A549 (cell line): Measurements from ENCODE around the gene SERPINI1. TPM values are rescaled to one million over a fixed set of nuclear protein-coding genes. Genes with fewer than 3 reads are reported as not detected.

Experiments
- ATAC-seq, 2 experiments: fragments of 200-7000 bp in 1 of 2; fragments of >200 bp in 1 of 2; cut with Nextera tagmentation in 1 of 2; cut with Tn5 transposase in 1 of 2; 3 replicates each; pipeline versions ENCODE4 v1.8.0 to v1.9.1; 2018 to 2020; ENCODE audit warnings: mild to moderate bottlenecking in 1 of 2, moderate library complexity in 1 of 2
- CTCF ChIA-PET: fragments of 300-600 bp; sonication (Branson Sonifier 250); formaldehyde crosslinking; extraction: SDS; loops from one replicate; lab custom pipeline; 2021; ENCODE audit warnings: antibody characterized with exemption, inconsistent platforms; lab: Yijun Ruan, JAX
- POLR2A ChIA-PET: fragments of 350-600 bp; formaldehyde crosslinking; extraction: SDS; loops from one replicate; lab custom pipeline; 2021; ENCODE audit warnings: antibody characterized with exemption, inconsistent platforms; lab: Yijun Ruan, JAX
- DNase-seq, 2 experiments: peaks; one replicate each; pipeline versions ENCODE4 v3.0.0 to v3.0.0-alpha.2; 2011 to 2016; ENCODE audit warnings: low read depth in 1 of 2, low spot score in 1 of 2
- FAIRE-seq: peaks from 2 replicates; lab custom pipeline; 2011; peaks lifted over from hg19 to GRCh38; lab: Jason Lieb, UNC
- H3K27ac ChIP-seq, 2 experiments: fragments of >200 bp; sonication (Bioruptor Twin); formaldehyde crosslinking; 3 replicates each; pipeline ENCODE4 v1.5.1; 2016 to 2017
- H3K4me1 ChIP-seq: fragments of >200 bp; sonication (Bioruptor Twin); formaldehyde crosslinking; 3 replicates; pipeline ENCODE4 v1.6.1; 2016
- H3K4me2 ChIP-seq: fragments of >200 bp; sonication (Bioruptor Twin); formaldehyde crosslinking; 3 replicates; pipeline ENCODE4 v1.6.1; 2016
- H3K4me3 ChIP-seq: fragments of >200 bp; sonication (Bioruptor Twin); formaldehyde crosslinking; 3 replicates; pipeline ENCODE4 v1.5.1; 2016
- H3K9me3 ChIP-seq: fragments of >200 bp; sonication (Bioruptor Twin); formaldehyde crosslinking; 3 replicates; pipeline ENCODE4 v1.6.1; 2016
- BHLHE40 ChIP-seq: IDR thresholded peaks from 2 replicates; pipeline ENCODE4 v1.6.1; 2012; ENCODE audit warnings: low read depth, low read length, inconsistent platforms
- CEBPB ChIP-seq, 2 experiments: fragments of >200 bp in 1 of 2; sonication (Bioruptor Twin) in 1 of 2; formaldehyde crosslinking in 1 of 2; IDR thresholded peaks; 2 replicates each; pipeline ENCODE4 v1.6.1; 2012 to 2016
- EHF ChIP-seq: fragments of 250-450 bp; sonication (Bioruptor Pico); IDR thresholded peaks from 2 replicates; pipeline ENCODE4 v1.5.0; 2020; ENCODE audit warnings: mild to moderate bottlenecking
- EHMT2 ChIP-seq: fragments of 200-600 bp; sonication (generic); IDR thresholded peaks from 2 replicates; pipeline ENCODE4 v1.6.1; 2016; ENCODE audit warnings: antibody characterized with exemption, low read depth, mild to moderate bottlenecking, moderate library complexity
- EP300 ChIP-seq, 2 experiments: fragments of >200 bp; sonication (Bioruptor Twin); formaldehyde crosslinking; IDR thresholded peaks; 2 replicates in 1 of 2; 3 replicates in 1 of 2; pipeline ENCODE4 v1.6.1; 2016 to 2017
- ESRRA ChIP-seq: fragments of 150-350 bp; IDR thresholded peaks from 2 replicates; pipeline ENCODE4 v1.6.1; 2014; ENCODE audit warnings: mild to moderate bottlenecking, low read length, borderline replicate concordance
- FOSL2 ChIP-seq, 2 experiments: fragments of 450-650 bp in 1 of 2; fragments of >200 bp in 1 of 2; sonication (Bioruptor Twin) in 1 of 2; formaldehyde crosslinking; IDR thresholded peaks; 2 replicates each; pipeline versions ENCODE4 v1.5.0 to v1.6.1; 2016 to 2020; ENCODE audit warnings: mild to moderate bottlenecking in 1 of 2, moderate library complexity in 1 of 2
- GATA3 ChIP-seq: IDR thresholded peaks from 2 replicates; pipeline ENCODE4 v1.6.1; 2012; ENCODE audit warnings: borderline replicate concordance
- HEYL ChIP-seq: fragments of 250-450 bp; sonication (Bioruptor Pico); IDR thresholded peaks from 2 replicates; pipeline ENCODE4 v1.8.0; 2021; ENCODE audit warnings: mild to moderate bottlenecking, moderate library complexity
- HOXB13 ChIP-seq: fragments of 250-450 bp; sonication (Bioruptor Pico); IDR thresholded peaks from 2 replicates; pipeline ENCODE4 v1.5.0; 2020; ENCODE audit warnings: low read depth, mild to moderate bottlenecking, moderate library complexity
- JUN ChIP-seq, 2 experiments: fragments of >200 bp; sonication (Bioruptor Twin); formaldehyde crosslinking; IDR thresholded peaks; 2 replicates in 1 of 2; 3 replicates in 1 of 2; pipeline ENCODE4 v1.6.1; 2016 to 2017
- JUNB ChIP-seq: fragments of >200 bp; sonication (Bioruptor Twin); formaldehyde crosslinking; IDR thresholded peaks from 2 replicates; pipeline ENCODE4 v1.6.1; 2016
- MAZ ChIP-seq: fragments of 150-350 bp; IDR thresholded peaks from 2 replicates; pipeline ENCODE4 v1.6.1; 2014; ENCODE audit warnings: antibody characterized with exemption, low read depth, low read length, borderline replicate concordance
- NFE2L2 ChIP-seq: fragments of 150-350 bp; conservative IDR thresholded peaks from 2 replicates; pipeline ENCODE4 v1.6.1; 2014; ENCODE audit warnings: low read length
- POLR2AphosphoS2 ChIP-seq: conservative IDR thresholded peaks from 2 replicates; pipeline ENCODE4 v1.6.1; 2012; ENCODE audit warnings: low read length, improper control_type of control experiment, inconsistent platforms
- RAD21 ChIP-seq, 2 experiments: fragments of >200 bp in 1 of 2; sonication (Bioruptor Twin) in 1 of 2; formaldehyde crosslinking in 1 of 2; IDR thresholded peaks in 1 of 2; conservative IDR thresholded peaks in 1 of 2; 2 replicates in 1 of 2; 3 replicates in 1 of 2; pipeline ENCODE4 v1.6.1; 2012 to 2018; ENCODE audit warnings: inconsistent platforms in 1 of 2
- RARB ChIP-seq: fragments of 250-450 bp; sonication (Bioruptor Pico); IDR thresholded peaks from 2 replicates; pipeline ENCODE4 v1.8.0; 2021; ENCODE audit warnings: mild to moderate bottlenecking, moderate library complexity
- RCOR1 ChIP-seq: fragments of 150-350 bp; IDR thresholded peaks from 2 replicates; pipeline ENCODE4 v1.6.1; 2014; ENCODE audit warnings: antibody characterized with exemption, low read length, low read depth
- RFX5 ChIP-seq: fragments of 450-650 bp; IDR thresholded peaks from 2 replicates; pipeline ENCODE4 v1.7.1; 2014; ENCODE audit warnings: antibody characterized with exemption, mild to moderate bottlenecking, moderate library complexity
- RNF2 ChIP-seq: fragments of 200-600 bp; sonication (generic); IDR thresholded peaks from 2 replicates; pipeline ENCODE4 v1.6.1; 2016; ENCODE audit warnings: low read depth, mild to moderate bottlenecking, antibody characterized with exemption, moderate library complexity, borderline replicate concordance
- SMC3 ChIP-seq: fragments of >200 bp; sonication (Bioruptor Twin); formaldehyde crosslinking; IDR thresholded peaks from 3 replicates; pipeline ENCODE4 v1.6.1; 2018; ENCODE audit warnings: inconsistent platforms
- TFCP2L1 ChIP-seq: fragments of 250-450 bp; sonication (Bioruptor Pico); IDR thresholded peaks from 2 replicates; pipeline ENCODE4 v1.5.0; 2021; ENCODE audit warnings: mild to moderate bottlenecking
- TP53 ChIP-seq: fragments of 250-450 bp; sonication (Bioruptor Pico); IDR thresholded peaks from 2 replicates; pipeline ENCODE4 v1.5.0; 2021; ENCODE audit warnings: mild to moderate bottlenecking, moderate library complexity
- ZFP36 ChIP-seq: fragments of 450-650 bp; IDR thresholded peaks from 2 replicates; pipeline ENCODE4 v1.6.1; 2014; ENCODE audit warnings: borderline replicate concordance; ENCODE audit not compliant: partially characterized antibody
- ZSCAN20 ChIP-seq: fragments of 250-450 bp; sonication (Bioruptor Pico); IDR thresholded peaks from 2 replicates; pipeline ENCODE4 v1.8.0; 2022; ENCODE audit warnings: mild to moderate bottlenecking, moderate library complexity
- WGBS: methylation state at CpG from one replicate; pipeline ENCODE4 v1.1.6; 2017; ENCODE audit errors: missing lambda C conversion rate; 5-methylcytosine and 5-hydroxymethylcytosine counted together
- polyA plus RNA-seq, 4 experiments: library from polyadenylated mRNA; depleted of rRNA in 3 of 4; stranded (reverse); fragments of >200 nt; fragmentation: RNase III in 1 of 4; extraction: RNeasy Plus Mini Kit Qiagen cat#74134 plus additional on column Dnase treatment in 1 of 4; gene quantifications; 2 replicates in 3 of 4; 3 replicates in 1 of 4; pipeline ENCODE4 v1.2.3, GENCODE V29; 2011 to 2017
- TF ChIP-seq, protein P1 (sequence below): fragments of 250-450 bp; sonication (Bioruptor Pico); IDR thresholded peaks from 2 replicates; pipeline ENCODE4 v1.5.0; 2020; ENCODE audit warnings: low read depth, mild to moderate bottlenecking, moderate library complexity
- TF ChIP-seq, protein P2 (sequence below): fragments of 150-350 bp; IDR thresholded peaks from 2 replicates; pipeline ENCODE4 v1.6.1; 2014; ENCODE audit warnings: low read depth, mild to moderate bottlenecking, low read length
- TF ChIP-seq, protein P3 (sequence below): IDR thresholded peaks from 2 replicates; pipeline ENCODE4 v1.6.1; 2012

The SERPINI1 gene
- polyA plus RNA-seq, 2 of the 4 experiments (the other 2 are of a cell fraction), result 6.5 to 10.2 TPM

DNA sequence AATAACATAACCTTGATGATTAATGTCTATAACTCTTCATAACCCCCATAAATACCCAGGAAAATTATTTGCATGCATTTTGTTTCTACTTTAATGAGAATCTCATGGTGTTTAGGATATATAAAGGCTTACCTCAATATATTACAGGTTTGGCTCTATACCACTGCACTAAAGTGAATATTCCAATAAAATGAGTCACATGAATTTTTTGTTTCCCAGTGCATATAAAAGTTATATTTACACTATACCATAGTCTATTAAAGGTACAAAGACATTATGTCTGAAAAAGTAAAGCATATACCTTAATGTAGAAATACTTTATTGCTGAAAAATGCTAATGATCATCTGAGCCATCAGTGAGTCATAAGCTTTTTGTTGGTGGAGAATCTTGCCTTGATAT is 74.7 kb downstream of the SERPINI1 start:
- FAIRE-seq (no peak), ATAC-seq (no peak), DNase-seq (no peak)
- H3K4me3 ChIP-seq, result no peak overlapping the region
- TF ChIP-seq POLR2AphosphoS2, result no peak
- POLR2A ChIA-PET, result no interaction called here
- H3K4me1 ChIP-seq, result peaks cover 57% of the 10 kb centered on the region
- no peaks in the 10 kb centered on the region for H3K9me3 ChIP-seq
- no peak overlapping the region for H3K27ac ChIP-seq
- CTCF ChIA-PET, result no interaction called here
- no peak overlapping the region for H3K4me2 ChIP-seq

DNA sequence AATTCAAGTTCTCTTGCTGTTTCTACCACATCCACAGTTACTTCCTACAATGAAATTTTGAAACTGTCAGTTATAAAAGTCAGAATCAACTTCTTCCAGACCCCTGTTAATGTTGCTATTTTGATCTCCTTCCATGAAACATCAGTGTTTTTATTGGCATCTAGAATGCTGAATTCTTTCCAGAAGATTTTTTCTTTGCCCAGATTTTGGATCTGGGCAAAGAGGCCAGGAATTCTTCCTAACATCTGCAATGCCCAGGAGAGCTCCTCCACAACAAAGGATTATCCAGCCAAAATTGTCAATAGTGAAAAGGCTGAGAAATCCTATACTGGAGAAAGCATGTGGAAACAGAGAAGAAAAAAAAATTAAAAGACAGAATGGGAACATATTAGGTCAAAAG is 75.5 kb downstream of the SERPINI1 start:
- CTCF ChIA-PET, result no interaction called here
- FAIRE-seq (no peak), DNase-seq (no peak), ATAC-seq (no peak)
- Histone ChIP-seq H3K4me2 (no peak overlapping the region), H3K4me1 (peaks cover 65% of the 10 kb centered on the region), H3K9me3 (no peaks in the 10 kb centered on the region), H3K4me3 (no peak overlapping the region), H3K27ac (no peak overlapping the region)
- POLR2A ChIA-PET, result no interaction called here
- TF ChIP-seq FOSL2 (IDR thresholded peaks at IDR 0.05) (no peak), FOSL2 (CRISPR knock-in tag; IDR thresholded peaks at IDR 0.05) (no peak), ESRRA (no peak), MAZ (no peak), CEBPB (IDR thresholded peaks at IDR 0.05) (no peak), EHMT2 (no peak), HOXB13 (CRISPR knock-in tag) (no peak), BHLHE40 (no peak), SMC3 (no peak), EHF (no peak), ZSCAN20 (CRISPR knock-in tag) (no peak), HEYL (no peak), RNF2 (no peak), RFX5 (no peak), TFCP2L1 (CRISPR knock-in tag) (no peak)
- TF ChIP-seq, protein P1, sequence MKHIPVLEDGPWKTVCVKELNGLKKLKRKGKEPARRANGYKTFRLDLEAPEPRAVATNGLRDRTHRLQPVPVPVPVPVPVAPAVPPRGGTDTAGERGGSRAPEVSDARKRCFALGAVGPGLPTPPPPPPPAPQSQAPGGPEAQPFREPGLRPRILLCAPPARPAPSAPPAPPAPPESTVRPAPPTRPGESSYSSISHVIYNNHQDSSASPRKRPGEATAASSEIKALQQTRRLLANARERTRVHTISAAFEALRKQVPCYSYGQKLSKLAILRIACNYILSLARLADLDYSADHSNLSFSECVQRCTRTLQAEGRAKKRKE (CRISPR knock-in tag), result no peak
- TF ChIP-seq, protein P2, sequence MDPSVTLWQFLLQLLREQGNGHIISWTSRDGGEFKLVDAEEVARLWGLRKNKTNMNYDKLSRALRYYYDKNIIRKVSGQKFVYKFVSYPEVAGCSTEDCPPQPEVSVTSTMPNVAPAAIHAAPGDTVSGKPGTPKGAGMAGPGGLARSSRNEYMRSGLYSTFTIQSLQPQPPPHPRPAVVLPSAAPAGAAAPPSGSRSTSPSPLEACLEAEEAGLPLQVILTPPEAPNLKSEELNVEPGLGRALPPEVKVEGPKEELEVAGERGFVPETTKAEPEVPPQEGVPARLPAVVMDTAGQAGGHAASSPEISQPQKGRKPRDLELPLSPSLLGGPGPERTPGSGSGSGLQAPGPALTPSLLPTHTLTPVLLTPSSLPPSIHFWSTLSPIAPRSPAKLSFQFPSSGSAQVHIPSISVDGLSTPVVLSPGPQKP, result no peak
- TF ChIP-seq, protein P3, sequence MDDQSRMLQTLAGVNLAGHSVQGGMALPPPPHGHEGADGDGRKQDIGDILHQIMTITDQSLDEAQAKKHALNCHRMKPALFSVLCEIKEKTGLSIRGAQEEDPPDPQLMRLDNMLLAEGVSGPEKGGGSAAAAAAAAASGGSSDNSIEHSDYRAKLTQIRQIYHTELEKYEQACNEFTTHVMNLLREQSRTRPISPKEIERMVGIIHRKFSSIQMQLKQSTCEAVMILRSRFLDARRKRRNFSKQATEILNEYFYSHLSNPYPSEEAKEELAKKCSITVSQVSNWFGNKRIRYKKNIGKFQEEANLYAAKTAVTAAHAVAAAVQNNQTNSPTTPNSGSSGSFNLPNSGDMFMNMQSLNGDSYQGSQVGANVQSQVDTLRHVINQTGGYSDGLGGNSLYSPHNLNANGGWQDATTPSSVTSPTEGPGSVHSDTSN, result no peak

DNA sequence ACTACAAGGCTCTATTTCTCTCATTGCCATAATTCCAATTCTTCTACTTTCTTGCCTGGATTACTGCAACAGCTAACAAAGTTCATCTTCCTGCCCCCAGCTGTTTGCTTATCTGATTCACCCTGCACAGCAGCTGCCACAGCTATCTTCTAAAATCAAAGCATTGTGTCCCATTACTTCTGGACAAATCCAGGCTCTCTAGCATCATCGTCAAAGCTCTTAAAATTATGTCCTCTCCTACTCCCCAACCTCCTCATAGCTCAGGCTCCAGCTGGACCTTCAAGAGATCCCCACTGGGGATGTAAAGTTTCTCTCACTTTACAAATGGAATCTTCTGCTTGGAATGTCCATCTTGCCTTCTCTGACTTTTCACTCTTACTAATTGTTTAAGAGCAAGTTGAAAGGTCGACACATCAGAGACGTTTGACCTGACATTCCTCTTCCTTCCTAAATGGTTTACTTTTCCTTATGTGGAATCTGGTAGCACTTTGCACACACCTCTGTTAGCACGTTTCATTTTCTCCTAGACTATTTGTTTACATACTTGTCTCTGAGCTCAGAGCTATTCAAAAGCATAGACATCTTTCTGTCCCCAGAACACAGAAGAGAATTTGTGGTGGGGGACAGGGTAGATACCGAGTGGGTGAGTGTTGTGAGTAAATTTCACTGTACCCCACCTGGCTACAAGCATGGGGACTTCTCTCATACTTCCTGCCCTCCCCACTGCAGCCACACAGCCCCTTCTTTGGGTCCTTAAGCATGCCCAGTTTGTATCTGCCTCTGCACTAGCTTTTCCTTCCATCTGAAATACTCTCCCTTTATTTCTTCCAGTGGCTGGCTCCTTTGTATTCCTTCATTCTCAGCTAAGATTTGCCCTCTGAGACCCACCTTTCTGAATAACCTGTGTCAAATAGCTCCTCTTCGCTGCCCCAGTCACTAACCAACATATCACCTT is 77.9 kb downstream of the SERPINI1 start:
- Histone ChIP-seq H3K4me1 (peaks cover 77% of the 10 kb centered on the region), H3K9me3 (no peaks in the 10 kb centered on the region), H3K4me2 (peak overlapping the region; percentile 87), H3K4me3 (peak overlapping the region; percentile 28; the same call in 2 of the 3 replicates), H3K27ac (peak overlapping the region; percentile 81)
- ATAC-seq (peak; percentile 65 to 75), FAIRE-seq (no peak), DNase-seq (peak in 1 of 2 experiments; percentile 62)
- no peak for TF ChIP-seq ZFP36
- TF ChIP-seq CEBPB (IDR thresholded peaks at IDR 0.05), result peak; percentile 52 to 83; a peak in 3 of 4 replicates
- TF ChIP-seq RARB (CRISPR knock-in tag), result no peak
- peak in 1 of 2 experiments; percentile 51; a peak in 3 of 5 replicates for TF ChIP-seq JUN (IDR thresholded peaks at IDR 0.05)
- TF ChIP-seq RCOR1, result no peak
- TF ChIP-seq RAD21 (conservative IDR thresholded peaks at IDR 0.05 in 1 of 2, IDR thresholded peaks at IDR 0.05 in 1 of 2), result no peak
- TF ChIP-seq GATA3, result peak; percentile 80
- TF ChIP-seq EP300 (IDR thresholded peaks at IDR 0.05), result peak; percentile 24 to 54; a peak in 1 of 5 replicates
- TF ChIP-seq TP53, result no peak
- TF ChIP-seq FOSL2 (IDR thresholded peaks at IDR 0.05), result 0 out of 2 replicates have a peak, but pooled peaks have one; percentile 23
- peak; percentile 75 for TF ChIP-seq FOSL2 (CRISPR knock-in tag; IDR thresholded peaks at IDR 0.05)
- 0 out of 2 replicates have a peak, but pooled peaks have one; percentile 29 for TF ChIP-seq JUNB
- no peak for TF ChIP-seq NFE2L2
- ChIA-PET POLR2A (interaction anchor here (2.3 kb wide), 1 partner anchor 78 kb away, joined by 8 read pairs; the partner anchor contains the start of gene SERPINI1), CTCF (interaction anchor here (1.5 kb wide), 1 partner anchor 433 kb away, joined by 3 read pairs; no protein-coding TSS in a partner anchor)
- WGBS, result 10% methylated on average over 6 of the region's 6 CpGs
